ENCODE measurements around the gene BBOF1.

Gene BBOF1

GRCh38 chr14:74029136-74029535 is 10.0 kb downstream of the BBOF1 start:
- no peak for DNase-seq

- DNase-seq: no peak
Measured at GRCh38 chr14:74034572-74034971, 15.4 kb downstream of the BBOF1 start.

- DNase-seq: peak; percentile 37
Measured at GRCh38 chr14:74035556-74035955, 16.4 kb downstream of the BBOF1 start.

- DNase-seq: peak; percentile 41
Measured at GRCh38 chr14:74038020-74038859, 19.1 kb downstream of the BBOF1 start.

- no peak for DNase-seq
Measured at GRCh38 chr14:74042296-74042695, 23.1 kb downstream of the BBOF1 start.

- DNase-seq: no peak
Measured at GRCh38 chr14:74045522-74045921, 26.4 kb downstream of the BBOF1 start.

GRCh38 chr14:74048281-74048680 is 29.1 kb downstream of the BBOF1 start:
- no peak for DNase-seq

- DNase-seq: no peak
Measured at GRCh38 chr14:74049876-74050495, 30.8 kb downstream of the BBOF1 start.

- DNase-seq: peak; percentile 70
Measured at GRCh38 chr14:74062809-74063150, 43.6 kb downstream of the BBOF1 start.

- DNase-seq: no peak
Measured at GRCh38 chr14:74064426-74064825, 45.3 kb downstream of the BBOF1 start.

- peak; percentile 38 for DNase-seq
Measured at GRCh38 chr14:74064883-74065282, 45.7 kb downstream of the BBOF1 start.

GRCh38 chr14:74065746-74066575 is 46.8 kb downstream of the BBOF1 start:
- DNase-seq: peak; percentile 85

GRCh38 chr14:74077401-74077800 is 58.3 kb downstream of the BBOF1 start:
- DNase-seq: no peak

GRCh38 chr14:74080820-74081460 is 61.8 kb downstream of the BBOF1 start:
- DNase-seq: no peak

- DNase-seq: no peak
Measured at GRCh38 chr14:74081491-74081890, 62.3 kb downstream of the BBOF1 start.

- no peak for DNase-seq
Measured at GRCh38 chr14:74083161-74083560, 64.0 kb downstream of the BBOF1 start.

- no peak for DNase-seq
Measured at GRCh38 chr14:74083784-74084276, 64.7 kb downstream of the BBOF1 start.

- DNase-seq: peak; percentile 100
Measured at GRCh38 chr14:74084277-74085046, 65.3 kb downstream of the BBOF1 start, which contains the start of the genes ALDH6A1 and LIN52. Gene ALDH6A1 (minus strand): TSS chr14:74084453. CDS start chr14:74084394, 59 bp downstream. Gene LIN52 (plus strand): TSS chr14:74084956. CDS start chr14:74084975, 19 bp downstream.

GRCh38 chr14:74085047-74085637 is 66.0 kb downstream of the BBOF1 start:
- DNase-seq: peak; percentile 7

GRCh38 chr14:74085828-74086227 is 66.7 kb downstream of the BBOF1 start:
- DNase-seq: no peak

- DNase-seq: no peak
Measured at GRCh38 chr14:74089251-74090020, 70.3 kb downstream of the BBOF1 start.
